ENCODE results near the gene ERVH48-1. TPM values are rescaled to one million over a fixed set of nuclear protein-coding genes. Genes with fewer than 3 reads are reported as not detected.

The ERVH48-1 gene
- total and polyA plus RNA-seq, 2 of the 8 experiments (the other 6 are each of a cell fraction or from before 2014, with no cell fraction given), result 4.2 to 17.7 TPM

DNA sequence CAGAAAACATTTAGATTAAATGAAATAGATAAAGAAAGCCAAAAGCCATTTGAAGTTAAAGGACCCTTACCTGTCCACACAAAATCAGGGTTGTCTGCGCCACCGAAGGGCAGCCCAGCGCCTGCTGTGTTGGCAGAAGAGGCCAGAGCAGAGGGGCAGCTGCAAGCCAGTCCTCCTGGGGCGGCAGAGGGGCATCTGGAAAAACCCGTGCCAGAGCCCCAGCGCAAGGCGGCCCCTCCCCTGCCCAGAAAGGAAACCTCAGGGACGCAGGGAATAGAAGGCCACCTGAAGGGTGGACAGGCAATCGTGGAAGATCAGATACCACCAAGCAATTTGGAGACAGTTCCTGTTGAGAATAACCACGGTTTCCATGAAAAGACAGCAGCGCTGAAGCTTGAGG lies 21.6 kb downstream of the ERVH48-1 start (continued):
- TF ChIP-seq SUZ12 (IDR thresholded peaks at IDR 0.05; ENCODE audit: low read length), result no peak
